Right cardiac atrium (tissue), 5 donors: ENCODE measurements around the gene AOPEP. TPM values are rescaled to one million over a fixed set of nuclear protein-coding genes. Genes with fewer than 3 reads are reported as not detected.

Experiments
- ATAC-seq, 2 donors: fragments of 200-7000 bp; cut with Tn5 transposase; one replicate each; pipeline versions ENCODE4 v1.8.0 to v1.9.1; 2020; ENCODE audit warnings: moderate library complexity in 2 of 2, mild to moderate bottlenecking in 1 of 2
- DNase-seq, 3 donors: peaks; one replicate each; pipeline ENCODE4 v3.0.0-alpha.2; 2020
- H3K27ac ChIP-seq: one replicate; pipeline ENCODE4 v1.5.1; 2013; ENCODE audit warnings: mild to moderate bottlenecking, low read length, control low read depth, moderate library complexity
- H3K27me3 ChIP-seq: one replicate; pipeline ENCODE4 v1.6.1; 2013; ENCODE audit not compliant: control insufficient read depth, insufficient read depth
- H3K4me1 ChIP-seq: one replicate; pipeline ENCODE4 v1.6.1; 2013; ENCODE audit warnings: low read length; ENCODE audit not compliant: control insufficient read depth, insufficient read depth
- H3K4me3 ChIP-seq: one replicate; pipeline ENCODE4 v1.5.1; 2013; ENCODE audit warnings: low read length, control low read depth
- H3K9me3 ChIP-seq: one replicate; pipeline ENCODE4 v1.6.1; 2013; ENCODE audit warnings: low read length; ENCODE audit not compliant: control insufficient read depth
- WGBS: extraction: QIAGEN DNeasy Blood & Tissue Kit; methylation state at CpG from one replicate; pipeline ENCODE4 v1.1.7; 2013; 5-methylcytosine and 5-hydroxymethylcytosine counted together
- intact Hi-C, 4 donors: fragments of 100-400 bp; cut with DNase I; formaldehyde crosslinking; loops; one replicate each; pipeline versions ENCODE4 v1.11.0 to v1.14.0; 2022 to 2023
- polyA plus RNA-seq: library from polyadenylated mRNA; stranded (reverse); fragments of 200-250 nt; gene quantifications from one replicate; pipeline ENCODE4 v1.2.3, GENCODE V29; 2013
- total RNA-seq, 4 donors: library from RNA; stranded (reverse); fragmentation: NEBNext Ultra II Directional; extraction: Animal tissue kit (Norgen Biotek cat#: 25700); gene quantifications; one replicate each; pipeline ENCODE4 v1.2.1, GENCODE V29; 2021
- donor health status: healthy with polysubstance abuse.
- donor health status: DM: no; HTN: yes; CAD: no.
- donor health status: DM: no; HTN: no; CAD: no.
- donor health status: DM: no; HTN: yes; CAD: no; lungs with severe emphysema.
- donor health status: DM: yes; HTN: yes; CAD: no.

The AOPEP gene
- total and polyA plus RNA-seq, 5 donors, result 124 to 170 (median 154) TPM

DNA sequence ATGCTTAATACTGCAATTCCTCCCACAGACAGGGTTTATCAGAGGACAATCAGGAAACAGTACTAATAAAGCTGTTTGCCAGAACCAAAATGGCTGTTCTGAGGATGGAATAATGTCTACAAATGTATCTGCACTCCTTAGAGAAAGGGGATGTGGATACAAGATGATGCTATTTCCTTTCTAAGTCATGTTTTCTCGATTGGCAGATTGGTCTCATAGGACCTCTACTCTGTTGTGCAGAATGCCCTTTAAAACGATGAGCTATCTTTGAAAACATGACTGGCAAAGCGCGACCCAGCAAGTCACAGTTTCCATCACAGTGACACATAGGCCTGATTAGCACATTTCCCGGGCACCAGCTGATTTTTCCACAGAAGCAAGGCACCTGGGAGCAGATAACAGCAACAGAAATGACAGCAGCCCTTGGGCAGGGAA is 54.0 kb downstream of the AOPEP start:
- ATAC-seq, result peak; percentile 60 to 81
- intact Hi-C loops, result loop anchor here in 3 of 4 donors (5.0 to 10.0 kb wide), 4 partner anchors 224 to 347 kb away; no protein-coding TSS in a partner anchor
- whole genome bisulfite sequencing, result 35% methylated on average over 5 of the region's 5 CpGs
- H3K4me1 ChIP-seq, result peaks cover 6% of the 10 kb centered on the region
- no peak overlapping the region for H3K4me3 ChIP-seq
- peak in 2 of 3 donors; percentile 54 to 66 for DNase-seq
- H3K27ac ChIP-seq, result peak overlapping the region; percentile 75
- no peaks in the 10 kb centered on the region for H3K9me3 ChIP-seq
- no peaks in the 10 kb centered on the region for H3K27me3 ChIP-seq

DNA sequence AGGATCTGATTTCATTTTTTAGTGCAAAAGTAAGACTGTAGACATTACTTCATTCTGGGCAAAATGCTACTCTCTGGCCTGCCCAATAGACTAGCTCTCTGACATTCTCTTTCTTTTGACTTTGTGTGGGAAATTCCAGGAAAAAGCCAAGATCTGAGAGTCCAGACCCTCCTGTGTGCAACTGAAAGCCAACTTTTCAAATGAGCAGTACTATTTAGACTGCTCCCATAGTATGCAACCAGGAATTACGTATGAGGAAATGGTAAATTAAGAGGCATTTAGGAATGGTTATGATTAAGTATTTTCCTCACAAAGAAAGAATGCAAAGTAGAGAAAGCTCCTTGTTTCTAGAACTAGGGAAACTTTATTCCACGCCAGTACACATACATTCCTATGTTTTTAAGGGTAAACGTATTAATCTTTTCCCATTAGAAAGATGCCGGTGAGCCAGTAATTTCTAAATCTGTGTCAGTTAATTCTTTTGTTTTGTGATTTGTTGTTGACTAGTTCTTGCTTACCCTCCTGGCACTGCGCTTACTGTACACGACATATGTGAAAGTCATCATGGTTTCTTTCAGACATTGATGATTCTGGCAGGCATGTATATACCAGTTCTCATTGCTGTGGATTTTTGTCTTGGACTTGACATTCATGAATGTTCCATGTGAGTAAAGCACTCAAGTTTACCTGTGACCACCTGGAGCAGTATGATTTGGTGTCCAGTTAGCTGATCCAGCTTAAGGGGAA is 56.0 kb downstream of the AOPEP start:
- ATAC-seq, result no peak
- H3K27ac ChIP-seq, result peak overlapping the region; percentile 63
- WGBS, result 67% methylated on average over 6 of the region's 6 CpGs
- H3K27me3 ChIP-seq, result no peaks in the 10 kb centered on the region
- DNase-seq, result no peak
- no peaks in the 10 kb centered on the region for H3K9me3 ChIP-seq
- H3K4me3 ChIP-seq, result no peak overlapping the region
- peaks cover 6% of the 10 kb centered on the region for H3K4me1 ChIP-seq
- intact Hi-C loops, result loop anchor here in 3 of 4 donors (5.0 to 10.0 kb wide), 4 partner anchors 222 to 345 kb away; no protein-coding TSS in a partner anchor

DNA sequence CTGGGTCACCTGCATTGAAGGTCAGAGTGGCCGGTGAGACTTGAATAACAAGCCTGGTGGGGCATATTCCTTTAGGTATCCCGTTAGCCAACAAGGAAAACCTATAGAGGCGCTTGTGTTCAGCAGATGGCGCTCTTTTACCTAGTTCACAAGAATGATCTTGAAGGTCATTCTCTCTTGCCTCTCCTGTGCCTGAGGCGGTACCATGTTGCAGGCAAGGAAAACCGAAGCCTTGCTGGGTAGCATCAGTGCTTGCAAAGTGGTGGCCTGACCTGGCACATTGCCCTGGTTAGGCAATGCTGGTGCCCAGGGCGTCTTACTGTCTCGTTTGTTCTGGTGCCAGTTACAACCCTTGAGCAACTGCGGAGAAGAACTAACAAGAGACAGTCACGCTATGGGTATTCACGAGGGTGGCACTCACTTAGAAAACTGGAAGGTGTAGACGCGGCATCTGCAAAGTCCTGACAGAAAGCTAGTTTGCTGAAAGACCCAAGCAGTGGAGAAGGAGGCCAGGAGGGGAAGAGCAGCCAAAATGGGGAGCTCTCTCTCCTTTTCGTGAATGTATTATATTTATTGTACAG is 56.7 kb downstream of the AOPEP start:
- H3K4me3 ChIP-seq, result no peak overlapping the region
- H3K4me1 ChIP-seq, result peaks cover 6% of the 10 kb centered on the region
- no peaks in the 10 kb centered on the region for H3K9me3 ChIP-seq
- peak; percentile 83 to 90 for ATAC-seq
- peak; percentile 72 to 82 (median 78) for DNase-seq
- H3K27me3 ChIP-seq, result no peaks in the 10 kb centered on the region
- H3K27ac ChIP-seq, result peak overlapping the region; percentile 63
- WGBS, result 47% methylated on average over 14 of the region's 14 CpGs
- intact Hi-C loops, result loop anchor here in 3 of 4 donors (5.0 to 10.0 kb wide), 4 partner anchors 222 to 344 kb away; no protein-coding TSS in a partner anchor

DNA sequence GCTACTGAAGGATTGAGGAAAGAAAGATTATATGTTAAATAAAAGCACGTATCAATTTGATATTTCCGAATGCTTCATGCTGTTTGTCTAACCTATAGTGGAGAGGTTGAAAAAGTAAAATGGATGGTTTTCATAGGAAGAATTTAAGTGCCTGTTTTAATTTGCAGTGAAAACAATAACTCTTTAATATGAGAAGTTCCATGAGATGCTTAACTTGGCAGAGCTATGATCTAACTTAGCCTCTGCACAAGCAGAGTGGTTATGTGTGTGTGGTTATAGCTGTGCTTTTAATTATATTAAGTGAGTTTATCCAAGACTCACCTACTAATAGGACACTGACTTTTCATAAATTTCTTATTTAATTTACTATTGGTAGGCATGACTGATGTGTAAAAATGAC is 57.4 kb downstream of the AOPEP start:
- 96% methylated on average over 2 of the region's 2 CpGs for WGBS
- ATAC-seq (no peak), DNase-seq (no peak)
- no peaks in the 10 kb centered on the region for H3K9me3 ChIP-seq
- intact Hi-C loops, result loop anchor here in 3 of 4 donors (5.0 to 10.0 kb wide), 4 partner anchors 221 to 343 kb away; no protein-coding TSS in a partner anchor
- H3K4me1 ChIP-seq, result peaks cover 6% of the 10 kb centered on the region
- no peak overlapping the region for H3K4me3 ChIP-seq
- H3K27ac ChIP-seq, result no peak overlapping the region
- no peaks in the 10 kb centered on the region for H3K27me3 ChIP-seq

DNA sequence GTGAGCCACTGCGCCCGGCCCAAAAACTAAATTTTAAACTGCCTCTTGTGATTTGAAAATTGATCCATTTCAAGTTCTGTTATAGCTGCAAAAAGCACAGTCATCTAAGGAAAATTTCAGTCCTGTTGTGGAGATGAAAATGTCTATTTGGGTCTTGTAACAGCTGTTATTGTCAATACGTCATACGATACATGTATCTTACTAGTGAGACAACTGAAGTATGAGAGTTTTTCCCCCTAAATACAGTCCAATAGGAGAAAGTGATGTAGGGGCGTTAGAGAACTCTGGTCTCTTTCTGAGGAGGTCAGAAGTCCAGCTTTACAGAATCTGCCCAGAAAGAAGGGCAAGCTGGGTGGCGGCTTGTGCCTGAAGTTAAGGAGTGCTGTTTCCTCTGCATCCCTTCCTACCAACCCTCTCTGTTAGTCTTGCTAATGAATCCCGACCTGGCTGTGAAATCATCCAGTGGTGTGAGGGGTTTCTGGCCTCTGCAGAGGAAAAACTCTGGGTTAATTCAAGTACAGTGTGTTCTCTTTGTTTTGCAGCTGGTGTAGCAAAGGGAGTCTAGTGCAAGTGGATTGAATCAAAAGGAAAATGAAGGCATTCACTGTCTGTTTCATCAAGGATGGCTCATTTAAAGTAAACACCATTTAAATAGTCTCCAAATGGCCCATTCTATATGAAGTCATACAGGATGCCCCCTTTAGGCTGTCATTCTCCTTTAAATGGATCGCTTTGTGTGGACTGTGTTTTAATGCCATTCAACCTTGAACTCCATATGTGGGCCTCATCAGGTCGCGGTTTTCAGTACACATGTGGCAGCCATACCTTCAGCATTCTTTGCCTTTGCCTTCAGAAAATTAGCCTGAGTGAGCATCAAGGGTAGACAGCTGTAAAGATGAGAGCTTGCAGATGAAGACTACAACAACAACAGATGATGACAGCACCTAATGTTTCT is 59.0 kb downstream of the AOPEP start:
- Histone ChIP-seq H3K4me1 (peaks cover 6% of the 10 kb centered on the region), H3K27ac (no peak overlapping the region), H3K9me3 (no peaks in the 10 kb centered on the region), H3K27me3 (no peaks in the 10 kb centered on the region), H3K4me3 (no peak overlapping the region)
- ATAC-seq (no peak), DNase-seq (no peak)
- 89% methylated on average over 10 of the region's 10 CpGs for WGBS
- intact Hi-C loops, result loop anchor here in 2 of 4 donors (5.0 to 10.0 kb wide), 3 partner anchors 219 to 347 kb away; no protein-coding TSS in a partner anchor

DNA sequence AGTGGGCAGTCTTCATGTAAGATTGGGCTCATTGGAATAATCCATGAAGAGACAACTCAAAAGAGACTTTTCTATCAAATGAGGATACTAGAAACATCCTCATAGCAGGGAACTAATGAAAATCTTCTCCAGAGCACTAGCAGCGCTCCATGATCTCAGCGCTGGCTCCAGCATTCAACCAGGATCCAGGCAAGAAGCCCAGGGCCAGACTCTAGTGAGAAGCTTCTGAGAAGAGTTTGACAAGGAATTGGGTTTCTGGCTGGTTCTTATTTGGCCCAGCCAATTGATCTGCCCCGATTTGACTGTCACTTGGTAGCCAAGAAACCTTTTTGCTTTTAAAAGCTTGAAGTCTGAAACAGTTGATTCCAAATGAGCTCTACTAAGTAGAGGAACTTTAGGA is 60.1 kb downstream of the AOPEP start:
- ATAC-seq (no peak), DNase-seq (no peak)
- no peaks in the 10 kb centered on the region for H3K9me3 ChIP-seq
- H3K4me3 ChIP-seq, result no peak overlapping the region
- H3K27ac ChIP-seq, result no peak overlapping the region
- H3K4me1 ChIP-seq, result peaks cover 3% of the 10 kb centered on the region
- WGBS, result 85% methylated on average over 3 of the region's 3 CpGs
- intact Hi-C loops, result loop anchor here in 2 of 4 donors (5.0 to 10.0 kb wide), 3 partner anchors 218 to 346 kb away; no protein-coding TSS in a partner anchor
- H3K27me3 ChIP-seq, result no peaks in the 10 kb centered on the region

DNA sequence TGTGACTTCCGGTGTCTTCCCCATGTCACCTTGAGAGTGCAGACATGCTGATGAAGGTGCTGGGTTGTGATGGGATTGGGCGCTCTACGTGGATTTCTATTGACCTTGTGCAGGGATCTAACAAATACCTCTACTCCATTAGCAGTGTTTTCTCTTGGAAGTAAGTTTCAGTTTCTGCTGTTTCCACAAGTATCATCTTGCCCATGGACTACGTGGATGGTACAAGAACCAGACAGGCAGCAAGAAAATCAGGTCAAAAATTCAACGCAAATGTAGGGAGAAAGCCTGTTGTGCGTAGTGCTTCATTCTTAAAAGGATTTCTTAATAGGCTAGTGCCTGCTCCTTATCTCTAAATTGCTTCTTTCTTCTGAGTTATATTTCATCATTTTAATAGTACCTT is 60.8 kb downstream of the AOPEP start:
- intact Hi-C loops, result loop anchor here in 2 of 4 donors (5.0 to 10.0 kb wide), 3 partner anchors 218 to 345 kb away; no protein-coding TSS in a partner anchor
- Histone ChIP-seq H3K27me3 (no peaks in the 10 kb centered on the region), H3K4me3 (no peak overlapping the region), H3K27ac (no peak overlapping the region), H3K9me3 (no peaks in the 10 kb centered on the region), H3K4me1 (peaks cover 3% of the 10 kb centered on the region)
- 93% methylated on average over 6 of the region's 6 CpGs for WGBS
- ATAC-seq (no peak), DNase-seq (no peak)

DNA sequence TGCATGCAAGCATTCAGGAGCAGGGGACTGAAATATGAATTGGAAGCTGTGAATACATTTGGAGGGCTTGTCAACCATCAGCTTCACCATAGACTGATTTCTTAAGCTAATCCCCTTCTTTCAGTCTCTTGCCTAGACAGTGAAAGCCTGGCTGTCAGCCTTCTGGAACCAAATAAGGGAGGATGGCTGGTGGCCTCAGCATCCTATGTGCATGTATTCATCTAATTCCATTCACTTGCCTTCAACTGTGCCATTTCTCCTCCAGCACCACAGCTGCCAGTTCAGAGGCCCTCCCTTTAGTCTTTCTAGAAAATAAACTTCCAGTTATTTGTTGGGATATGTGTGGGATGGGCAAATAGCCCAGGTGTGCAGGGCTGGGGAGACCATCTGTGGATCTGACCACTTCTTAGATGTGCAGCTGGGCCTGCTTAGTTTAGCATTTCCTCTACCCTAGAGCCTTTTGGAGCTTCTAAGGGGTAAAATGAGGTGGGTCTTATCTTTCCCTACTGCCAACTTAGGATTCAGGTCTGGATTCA is 62.1 kb downstream of the AOPEP start:
- H3K4me3 ChIP-seq, result no peak overlapping the region
- no peaks in the 10 kb centered on the region for H3K27me3 ChIP-seq
- H3K27ac ChIP-seq, result no peak overlapping the region
- no peaks in the 10 kb centered on the region for H3K9me3 ChIP-seq
- intact Hi-C loops, result loop anchor here in 2 of 4 donors (5.0 to 10.0 kb wide), 3 partner anchors 216 to 344 kb away; no protein-coding TSS in a partner anchor
- ATAC-seq (no peak), DNase-seq (no peak)
- H3K4me1 ChIP-seq, result no peaks in the 10 kb centered on the region

DNA sequence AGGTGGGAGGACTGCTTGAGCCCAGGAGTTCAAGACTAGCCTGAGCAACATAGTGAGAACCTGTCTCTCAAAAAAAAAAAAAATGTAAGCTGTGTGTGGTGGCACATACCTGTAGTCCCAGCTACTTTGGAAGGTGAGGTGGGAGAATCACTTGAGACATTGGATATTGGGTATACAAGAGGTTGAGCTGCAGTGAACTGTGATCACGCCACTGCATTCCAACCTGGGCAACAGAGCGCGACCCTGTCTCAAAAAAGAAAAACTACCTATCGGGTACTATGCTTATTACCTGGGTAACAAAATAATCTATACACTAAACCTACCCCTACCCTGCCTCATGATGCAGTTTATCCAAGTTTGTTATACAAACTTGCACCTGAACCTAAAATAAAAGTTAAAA is 64.9 kb downstream of the AOPEP start:
- DNase-seq, result no peak
- Histone ChIP-seq H3K27ac (no peak overlapping the region), H3K9me3 (no peaks in the 10 kb centered on the region), H3K4me3 (no peak overlapping the region), H3K4me1 (no peaks in the 10 kb centered on the region), H3K27me3 (no peaks in the 10 kb centered on the region)
- ATAC-seq, result no peak
- intact Hi-C loops, result loop anchor here in 1 of 4 donors (5.0 kb wide), 1 partner anchor 336 kb away; no protein-coding TSS in a partner anchor
- WGBS, result 97% methylated on average over 4 of the region's 4 CpGs

DNA sequence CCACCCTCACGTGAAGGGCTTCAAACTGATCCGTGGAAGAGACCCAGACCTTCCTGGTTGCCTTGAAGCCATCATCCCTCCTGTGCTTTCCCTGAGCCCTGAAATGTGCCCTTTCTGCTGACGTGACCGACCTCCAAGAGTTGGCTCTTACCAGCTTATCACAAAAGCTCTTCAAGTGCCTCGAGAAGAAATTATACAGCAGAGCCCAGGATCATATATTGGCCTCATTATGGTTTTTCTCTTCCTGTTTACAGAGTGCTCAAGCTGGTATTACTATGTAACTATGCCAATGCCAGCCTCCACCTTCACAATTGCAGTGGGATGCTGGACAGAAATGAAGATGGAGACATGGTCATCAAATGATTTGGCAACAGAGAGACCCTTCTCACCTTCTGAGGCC is 66.0 kb downstream of the AOPEP start:
- peak in 1 of 2 donors; percentile 22 for ATAC-seq
- intact Hi-C loops, result loop anchor here in 1 of 4 donors (5.0 kb wide), 1 partner anchor 335 kb away; no protein-coding TSS in a partner anchor
- H3K4me3 ChIP-seq, result no peak overlapping the region
- no peak overlapping the region for H3K27ac ChIP-seq
- H3K9me3 ChIP-seq, result no peaks in the 10 kb centered on the region
- DNase-seq, result no peak
- WGBS, result 70% methylated on average over 5 of the region's 5 CpGs
- H3K4me1 ChIP-seq, result no peaks in the 10 kb centered on the region
- H3K27me3 ChIP-seq, result no peaks in the 10 kb centered on the region
